ENCODE data around the gene APC.
"Not testable (repeated sequence)": the region's sequence is repeated elsewhere in the genome, so short reads cannot be mapped to it uniquely, and the experiment has no call there.

APC gene

DNA sequence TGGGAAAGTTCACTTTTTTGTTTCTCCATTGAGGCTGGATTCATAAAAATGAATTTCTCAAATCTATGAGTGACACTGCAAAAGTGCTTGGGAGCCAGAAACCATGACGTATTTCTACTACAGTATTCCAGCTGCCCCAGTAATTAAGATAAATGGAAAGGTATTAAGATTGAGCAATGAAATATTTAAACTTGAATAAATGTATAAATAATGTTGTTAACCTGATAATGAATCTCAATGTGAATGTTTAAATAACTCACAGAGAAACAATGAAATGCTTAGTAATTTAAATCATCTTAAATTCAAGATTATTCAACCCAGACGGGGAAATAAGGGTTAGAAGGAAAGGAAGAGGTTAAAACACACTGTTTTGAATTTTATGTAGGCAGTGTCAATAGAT, 112.2 kb downstream of the APC start:
- DNase-seq: no peak

DNA sequence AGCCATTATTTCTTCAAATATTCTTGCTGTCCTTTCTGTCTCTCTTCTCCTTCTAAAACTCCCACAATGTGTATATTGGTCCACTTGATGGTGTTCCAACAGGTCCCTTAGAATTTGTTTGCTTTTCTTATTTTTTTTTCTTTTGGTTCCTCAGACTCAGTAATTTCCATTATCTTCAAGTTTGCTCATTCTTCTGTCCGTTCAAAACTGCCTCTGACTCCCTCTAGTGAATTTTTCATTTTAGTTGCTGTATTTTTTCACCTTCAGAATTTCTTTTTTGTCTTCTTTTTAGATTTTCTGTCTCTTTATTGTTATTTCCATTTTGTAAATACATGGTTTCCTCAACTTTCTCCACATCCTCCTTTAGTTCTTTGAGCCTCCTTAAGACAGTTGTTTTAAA, 117.0 kb downstream of the APC start:
- no peak for DNase-seq

DNA sequence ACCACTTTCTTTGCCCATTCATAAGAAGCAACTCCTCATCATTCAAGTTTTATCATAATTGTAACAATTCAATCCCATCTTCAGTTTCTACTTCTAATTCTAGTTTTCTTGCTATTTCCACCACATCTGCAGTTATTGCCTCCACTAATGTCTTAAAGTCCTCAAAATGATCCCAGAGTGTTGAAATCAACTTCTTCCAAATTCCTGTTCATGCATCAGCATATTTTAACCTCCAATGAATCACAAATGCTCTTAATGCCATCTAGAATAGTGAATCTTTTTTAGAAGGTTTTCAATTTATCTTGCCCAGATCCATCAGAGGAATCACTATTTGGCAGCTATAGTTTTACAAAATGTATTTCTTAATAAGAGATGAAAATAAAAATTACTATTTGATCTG, 120.2 kb downstream of the APC start:
- no peak for DNase-seq

DNA sequence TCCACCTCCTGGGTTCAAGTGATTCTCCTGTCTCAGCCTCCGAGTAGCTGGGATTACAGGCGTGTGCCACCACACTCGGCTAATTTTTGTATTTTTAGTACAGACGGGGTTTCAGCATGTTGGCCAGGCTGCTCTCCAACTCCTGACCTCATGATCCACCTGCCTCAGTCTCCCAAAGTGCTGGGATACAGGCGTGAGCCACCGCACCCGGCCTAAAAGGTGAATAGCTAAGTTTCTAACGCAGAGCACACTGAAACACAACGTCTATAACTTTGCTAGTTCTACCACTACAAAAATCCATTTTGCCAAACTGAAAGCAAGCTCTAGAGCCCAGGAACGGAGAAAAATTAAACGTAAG, 122.9 kb downstream of the APC start:
- DNase-seq: peak in 1 of 56 donors; percentile 21

DNA sequence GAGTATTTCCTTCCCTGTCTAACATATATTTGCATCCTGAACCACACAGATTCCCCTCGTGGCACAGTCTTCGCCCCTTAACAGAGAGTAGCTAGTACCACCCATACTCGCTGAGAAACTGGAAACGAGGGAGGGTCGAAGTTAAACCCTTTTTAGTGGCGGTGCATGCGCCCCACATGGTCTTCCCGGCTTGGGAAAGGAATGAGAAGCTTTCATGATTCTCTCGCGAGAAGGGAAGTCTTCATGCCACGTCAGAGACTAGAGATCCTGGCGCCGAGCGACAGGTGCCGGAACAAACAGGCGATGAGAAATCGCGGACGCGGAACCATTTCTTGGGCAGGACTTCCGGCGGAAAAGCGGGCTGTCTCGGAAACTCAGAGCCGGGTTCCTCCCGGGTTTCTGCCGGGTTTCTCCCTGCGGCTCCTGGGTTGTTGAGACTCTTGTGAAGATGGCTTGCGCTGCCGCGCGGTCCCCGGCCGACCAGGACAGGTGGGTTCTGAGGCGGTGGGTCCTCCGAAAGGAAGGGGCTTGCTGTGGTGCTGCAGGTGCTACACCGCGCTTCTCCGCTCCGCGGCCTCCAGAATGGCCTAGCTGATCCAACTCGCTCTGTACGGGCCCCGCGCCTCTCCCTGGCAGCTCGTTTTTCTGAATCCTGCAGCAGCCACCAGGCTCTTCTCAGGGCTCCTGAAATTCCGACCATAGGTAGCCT, 123.4 kb downstream of the APC start, which contains the start of gene SRP19:
Gene SRP19, plus strand, starts transcription at position 359 of the 709 bp plus-strand sequence. Its CDS starts 90 bp downstream, at position 449.
- peak; percentile 44 to 97 (median 91) for DNase-seq

DNA sequence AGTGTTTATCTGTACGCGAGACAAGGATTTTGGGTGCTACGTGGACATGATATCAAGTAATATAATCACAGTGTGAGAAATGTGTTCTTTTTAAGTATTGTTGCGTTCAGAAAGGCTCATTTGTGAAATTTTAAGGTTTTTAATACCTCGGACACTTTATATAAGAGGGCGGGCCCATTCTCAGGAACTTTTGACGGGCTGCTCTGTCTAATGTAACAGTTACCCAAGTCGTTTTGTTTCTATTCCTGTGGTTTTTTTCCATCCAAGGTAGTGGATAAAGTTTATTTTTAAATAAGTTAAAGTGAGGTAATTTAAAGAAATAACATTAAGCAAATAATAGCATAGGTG, 123.9 kb downstream of the APC start:
- DNase-seq: no peak

DNA sequence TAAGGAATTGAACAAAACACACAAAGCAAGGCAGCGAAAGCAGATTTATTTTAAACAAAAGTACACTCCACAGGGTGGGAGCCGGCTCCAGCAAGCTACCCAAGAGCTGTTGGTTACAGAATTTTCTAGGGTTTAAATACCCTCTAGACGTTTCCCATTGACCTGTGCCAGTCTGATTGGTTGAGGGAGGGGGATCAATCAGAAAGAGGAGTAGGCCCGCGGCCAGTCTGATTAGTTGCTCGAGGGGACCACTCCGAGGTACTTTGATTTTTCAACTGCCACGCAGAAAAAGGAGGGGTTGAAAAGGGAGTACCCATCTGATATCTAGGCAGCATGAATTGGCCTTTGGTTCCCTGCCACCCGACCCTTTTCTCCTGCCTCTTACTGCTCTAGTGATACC, 124.4 kb downstream of the APC start:
- no peak for DNase-seq

DNA sequence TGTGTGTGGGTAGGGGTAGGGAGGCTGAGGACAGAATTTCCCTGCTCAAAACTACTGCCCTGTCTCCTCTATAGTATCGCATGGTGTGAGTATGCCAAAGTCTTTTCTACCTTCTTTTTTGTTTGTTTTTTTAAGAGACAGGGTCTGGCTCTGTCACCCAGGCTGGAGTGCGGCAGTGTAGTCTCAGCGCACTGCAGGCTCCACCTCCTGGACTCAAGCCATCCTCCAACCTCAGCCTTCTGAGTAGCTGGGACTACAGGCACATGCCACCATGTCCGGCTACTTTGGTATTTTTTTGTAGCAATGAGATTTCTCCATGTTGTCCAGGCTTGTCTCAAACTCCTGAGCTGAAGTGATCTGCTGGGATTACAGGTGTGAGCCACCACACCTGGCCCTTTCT, 125.9 kb downstream of the APC start:
- DNase-seq: peak in 6 of 56 donors; percentile 2 to 26 (median 4)

DNA sequence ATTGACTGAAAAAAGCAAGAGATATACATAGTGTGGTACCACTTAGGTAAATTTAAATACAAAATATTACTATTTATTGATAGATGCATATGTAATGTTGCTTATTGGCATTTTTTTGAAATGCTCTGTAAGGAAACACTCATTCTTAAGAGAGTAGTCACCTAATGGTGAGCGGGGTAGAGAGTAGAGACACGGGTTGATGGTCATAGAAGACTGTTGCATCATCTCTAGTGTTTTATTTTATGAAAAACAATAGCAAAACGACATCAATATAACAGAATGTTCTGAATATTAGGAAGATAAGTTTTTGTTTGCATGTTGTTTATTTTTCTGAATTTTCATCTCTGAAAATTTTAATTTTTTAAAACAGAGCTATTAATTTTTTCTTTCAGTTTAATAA, 127.4 kb downstream of the APC start:
- no peak for DNase-seq

DNA sequence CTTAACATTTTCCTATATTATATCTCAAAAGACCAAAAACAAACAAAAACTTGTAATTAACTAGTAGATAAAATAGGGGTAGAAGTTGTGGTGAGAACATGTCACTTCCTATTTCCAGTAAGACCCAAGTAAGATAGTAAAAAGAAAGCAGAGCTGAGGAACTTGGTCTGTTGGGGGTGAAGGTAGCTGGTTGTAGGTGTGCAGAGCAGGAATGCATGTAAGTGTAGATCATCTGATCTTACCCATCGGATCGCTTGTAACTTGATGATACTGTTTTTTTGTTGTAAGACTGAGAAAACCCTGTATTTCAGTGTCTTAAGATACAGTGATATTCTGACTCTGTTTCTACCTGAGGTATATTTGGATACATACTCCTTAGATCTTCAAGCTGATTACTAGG, 129.1 kb downstream of the APC start:
- DNase-seq: no peak

DNA sequence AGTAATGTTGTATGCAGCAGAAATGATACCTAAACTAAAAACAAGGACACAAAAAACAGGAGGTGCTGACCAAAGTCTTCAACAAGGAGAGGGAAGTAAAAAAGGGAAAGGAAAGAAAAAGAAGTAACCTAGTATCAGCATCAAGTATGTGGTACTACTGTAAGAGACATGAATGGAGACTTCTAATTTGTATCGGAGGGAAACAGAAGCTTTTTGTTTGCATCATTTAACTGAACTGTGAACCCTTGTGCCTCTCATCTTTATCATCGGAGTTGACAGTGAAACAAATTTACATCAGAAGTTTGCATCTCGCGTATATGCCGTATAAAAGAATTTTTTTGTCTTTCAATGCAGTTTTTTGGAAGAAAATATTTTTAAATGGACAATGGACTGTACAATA, 129.7 kb downstream of the APC start:
- no peak for DNase-seq

DNA sequence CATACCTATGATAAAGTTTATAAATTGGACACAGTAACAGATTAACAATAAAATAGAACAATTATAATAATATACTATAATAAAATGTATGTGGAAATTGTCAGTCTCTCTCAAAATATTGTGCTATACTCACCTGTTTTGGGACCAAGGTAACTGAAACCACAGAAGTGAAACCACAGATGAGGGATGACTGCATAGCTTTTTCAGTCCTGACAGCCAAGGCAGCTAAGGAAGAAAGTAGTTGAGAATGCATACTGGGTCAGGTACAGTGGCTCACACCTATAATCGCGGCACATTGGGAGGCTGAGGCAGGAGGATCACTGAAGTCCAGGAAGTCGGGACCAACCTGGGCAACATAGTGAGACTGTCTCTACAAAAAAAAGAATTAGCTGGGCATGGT, 132.3 kb downstream of the APC start:
- DNase-seq: no peak

DNA sequence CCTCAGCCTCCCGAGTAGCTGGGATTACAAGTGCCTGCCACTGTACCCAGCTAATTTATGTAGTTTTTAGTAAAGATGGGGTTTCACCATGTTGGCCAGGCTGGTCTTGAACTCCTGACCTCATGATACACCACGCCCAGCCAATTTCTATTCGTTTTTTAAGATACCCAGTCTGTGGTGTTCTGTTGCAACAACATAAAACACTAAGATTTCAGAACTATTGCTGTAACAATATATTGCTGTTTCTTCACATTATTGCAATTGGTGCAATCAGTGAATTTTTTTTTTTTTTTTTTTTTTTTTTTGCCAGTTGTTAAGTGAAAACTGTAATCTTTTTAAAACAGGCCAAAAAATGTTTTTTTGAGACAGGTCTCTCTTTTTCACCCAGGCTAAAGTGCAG, 133.3 kb downstream of the APC start:
- DNase-seq: no peak

DNA sequence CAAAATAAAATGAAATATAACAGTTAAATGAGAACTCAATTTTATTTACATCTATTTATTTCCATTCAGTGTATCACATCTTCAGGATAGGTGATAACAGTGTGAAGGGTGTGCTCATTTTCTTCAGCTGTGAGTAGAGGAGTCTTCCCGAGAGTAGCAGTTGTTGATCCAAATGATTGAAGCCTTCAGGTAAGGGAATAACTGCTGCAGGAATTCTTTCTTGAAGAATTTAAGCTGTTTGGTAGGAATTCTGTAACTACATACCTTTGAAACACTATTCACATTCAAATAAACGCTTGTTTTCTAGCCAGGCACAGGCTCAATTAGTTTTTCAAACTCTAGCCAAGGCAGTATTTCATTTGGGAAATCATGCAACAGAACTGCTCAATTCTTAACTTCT, 138.7 kb downstream of the APC start:
- no peak for DNase-seq

DNA sequence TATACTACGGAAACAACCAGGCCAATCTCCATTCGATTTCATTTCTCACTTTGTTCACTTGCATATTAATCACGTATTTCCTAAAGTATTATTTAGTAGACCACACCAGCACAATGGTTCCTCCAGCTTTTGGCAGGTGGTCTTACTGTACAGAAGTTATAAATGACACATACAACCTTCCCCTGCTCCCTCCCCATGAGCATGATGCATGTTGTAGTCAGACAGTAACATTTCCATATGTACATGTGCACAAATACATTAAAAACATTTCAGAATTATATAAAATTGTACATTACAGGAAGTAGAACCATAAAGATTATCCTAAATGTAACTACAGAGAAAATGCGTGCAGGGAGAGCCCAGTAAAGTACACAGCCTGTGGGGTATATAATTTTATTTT, 140.4 kb downstream of the APC start:
- DNase-seq: no peak

DNA sequence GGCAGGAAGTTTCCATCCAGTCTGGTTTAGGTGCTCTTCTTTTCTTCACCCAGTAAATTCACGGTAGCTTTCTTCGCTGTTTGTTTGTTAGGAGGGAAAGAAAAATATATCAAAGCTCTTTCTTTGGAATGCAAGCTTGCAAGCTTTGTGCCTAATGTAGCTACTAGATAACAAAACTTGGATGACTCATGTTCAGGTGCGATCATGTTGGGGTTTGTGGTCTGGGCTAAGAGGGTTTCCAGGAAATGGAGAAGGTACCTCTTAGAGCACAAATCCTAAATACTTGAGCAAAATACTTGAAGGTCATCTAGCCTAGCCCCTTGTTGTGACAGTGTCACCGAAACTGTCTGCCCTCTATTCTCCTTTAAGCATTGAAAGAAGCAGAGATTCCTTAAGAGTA, 141.1 kb downstream of the APC start:
- DNase-seq: no peak

DNA sequence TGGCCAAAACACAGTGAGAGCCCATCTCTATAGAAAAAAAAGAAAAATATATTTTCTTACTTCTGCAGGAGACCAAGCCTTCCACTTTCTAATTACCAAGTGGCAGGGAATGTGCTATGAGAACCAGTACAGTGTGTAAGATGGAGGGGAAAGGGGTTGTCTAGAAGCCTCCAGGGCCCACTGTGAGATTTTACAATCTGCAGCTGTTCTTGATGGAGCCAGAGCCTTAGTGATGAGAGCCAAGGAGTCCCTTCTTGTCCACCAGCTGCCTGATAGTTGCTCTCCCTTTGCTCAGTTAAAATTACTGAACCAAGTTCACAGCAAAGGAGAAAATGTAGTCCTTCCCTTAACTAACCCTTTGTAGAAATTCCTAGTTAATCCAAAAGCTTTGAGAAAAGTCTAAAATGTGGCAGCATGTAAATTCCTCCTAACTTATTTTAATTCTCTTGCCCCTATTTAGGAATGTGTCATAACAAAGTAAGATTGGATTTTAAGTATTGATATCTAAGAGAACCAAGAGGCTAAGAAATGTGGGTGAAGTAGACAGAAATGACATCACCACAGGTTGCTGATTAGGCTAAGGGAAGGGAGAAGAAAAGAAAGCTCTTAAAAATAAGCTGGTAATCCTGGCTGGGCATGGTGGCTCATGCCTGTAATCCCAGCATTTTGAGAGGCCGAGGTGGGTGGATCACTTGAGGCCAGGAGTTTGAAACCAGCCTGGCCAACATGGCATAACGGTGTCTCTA, 142.7 kb downstream of the APC start:
- DNase-seq: no peak

DNA sequence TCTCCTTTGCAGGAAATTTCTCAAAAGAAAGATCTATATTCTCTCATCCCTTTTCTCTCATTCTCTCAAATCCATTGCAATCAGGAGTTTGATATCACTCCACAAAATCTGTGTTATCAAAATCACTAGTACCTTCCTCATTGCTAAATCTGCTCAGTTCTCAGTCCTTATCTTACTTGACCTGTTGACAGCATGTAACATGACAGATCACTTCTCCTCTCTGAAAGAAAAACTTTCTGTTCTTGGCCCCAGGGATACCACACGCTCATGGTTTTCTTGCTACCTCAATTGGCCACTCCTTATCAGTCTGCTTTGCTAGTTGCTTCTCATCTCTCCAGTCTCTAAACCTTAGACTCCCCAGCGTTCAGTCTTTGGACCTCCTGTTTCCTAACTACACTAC, 145.5 kb downstream of the APC start:
- no peak for DNase-seq

DNA sequence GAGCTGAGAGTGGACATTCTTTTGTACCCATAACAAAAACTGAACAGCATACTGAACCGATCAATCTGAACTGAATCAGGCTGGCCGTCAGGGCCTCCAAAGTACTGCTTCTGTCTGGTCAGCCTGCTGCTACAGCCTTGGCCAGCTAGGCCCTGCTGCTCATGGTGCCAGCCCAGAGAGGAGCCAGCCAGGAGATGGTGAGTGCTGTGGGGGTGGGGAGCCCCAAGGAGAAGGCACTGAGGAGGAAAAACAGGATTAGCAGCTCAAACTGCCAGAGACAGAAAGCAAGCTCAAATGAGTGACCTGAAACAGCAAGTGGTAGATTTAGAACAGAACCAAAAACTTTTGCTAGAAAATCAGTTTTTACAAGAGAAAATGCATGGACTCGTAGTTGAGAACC, 147.3 kb downstream of the APC start:
- DNase-seq: peak in 45 of 56 donors; percentile 5 to 82 (median 31)

DNA sequence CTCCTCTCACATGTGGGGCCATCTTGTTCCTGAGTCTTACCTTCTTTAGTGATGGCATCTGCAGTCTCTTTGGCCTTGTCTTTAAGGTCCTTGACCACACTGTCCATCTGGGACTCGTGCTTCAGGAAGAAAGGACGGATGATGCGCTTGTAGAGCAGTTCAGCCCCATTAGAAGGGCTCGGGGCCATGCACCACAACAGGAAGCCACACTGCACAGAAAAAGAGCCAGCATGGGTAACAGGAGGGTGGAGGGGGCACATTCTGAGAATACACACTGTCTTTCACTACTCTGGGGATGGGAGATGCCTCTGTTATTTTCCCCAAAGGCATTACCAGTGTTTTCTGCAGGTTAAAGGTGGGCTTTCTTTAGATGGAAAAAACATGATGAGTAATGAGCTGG, 149.3 kb downstream of the APC start:
- no peak for DNase-seq

DNA sequence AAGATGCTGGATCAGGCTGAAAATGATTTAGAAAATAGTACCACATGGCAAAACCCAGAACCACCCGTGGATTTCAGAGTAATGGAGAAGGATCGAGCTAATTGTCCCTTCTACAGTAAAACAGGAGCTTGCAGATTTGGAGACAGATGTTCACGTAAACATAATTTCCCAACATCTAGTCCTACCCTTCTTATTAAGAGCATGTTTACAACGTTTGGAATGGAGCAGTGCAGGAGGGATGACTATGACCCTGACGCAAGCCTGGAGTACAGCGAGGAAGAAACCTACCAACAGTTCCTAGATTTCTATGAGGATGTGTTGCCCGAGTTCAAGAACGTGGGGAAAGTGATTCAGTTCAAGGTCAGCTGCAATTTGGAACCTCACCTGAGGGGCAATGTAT, 154.4 kb downstream of the APC start:
- DNase-seq: not testable (repeated sequence)

DNA sequence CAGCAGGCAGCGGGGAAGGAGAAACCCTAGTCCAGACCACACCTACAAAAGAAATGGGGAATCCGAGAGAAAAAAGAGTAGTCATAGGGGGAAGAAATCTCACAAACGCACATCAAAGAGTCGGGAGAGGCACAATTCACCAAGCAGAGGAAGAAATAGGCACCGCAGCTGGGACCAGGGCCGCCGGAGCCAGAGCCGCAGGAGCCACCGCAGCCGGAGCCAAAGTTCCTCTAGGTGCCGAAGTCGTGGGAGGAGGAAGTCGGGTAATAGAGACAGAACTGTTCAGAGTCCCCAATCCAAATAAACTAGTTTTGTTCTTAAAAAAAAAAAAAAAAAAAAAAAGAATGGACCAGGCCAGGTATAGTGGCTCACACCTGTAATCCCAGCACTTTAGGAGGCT, 155.1 kb downstream of the APC start:
- no peak for DNase-seq

DNA sequence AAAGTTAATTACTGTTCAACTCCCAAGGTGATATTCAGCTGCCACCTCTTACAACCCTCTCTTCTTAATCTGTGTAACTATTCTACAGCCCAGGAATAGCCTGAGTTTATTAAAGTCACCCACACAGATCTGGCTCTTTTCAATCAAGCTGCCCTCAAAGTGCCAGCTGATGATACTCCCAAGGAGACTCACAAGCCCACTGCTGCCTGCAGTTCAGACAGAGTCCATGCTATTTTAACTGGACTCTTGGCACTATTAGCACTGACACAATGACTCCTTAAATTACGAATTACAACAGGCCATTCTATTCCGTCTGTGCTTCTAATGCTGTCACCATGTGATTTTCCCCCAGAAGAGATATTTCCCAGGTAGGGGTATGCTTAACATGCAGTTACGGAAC, 158.0 kb downstream of the APC start:
- DNase-seq: no peak

Data from amygdala (tissue), 56 donors.